ENCODE data around the gene NMU.

- no peak for TF ChIP-seq ZFP3 (tag by site-specific recombination; IDR thresholded peaks at IDR 0.05; ENCODE audit: low read depth)
- no peak for TF ChIP-seq ZNF416 (tag by site-specific recombination; IDR thresholded peaks at IDR 0.05)
- TF ChIP-seq CTCF (tag by site-specific recombination; IDR thresholded peaks at IDR 0.05), result no peak
- TF ChIP-seq ZNF555 (tag by site-specific recombination; conservative IDR thresholded peaks at IDR 0.05), result no peak
- TF ChIP-seq KLF1 (tag by site-specific recombination; IDR thresholded peaks at IDR 0.05), result no peak
Measured at GRCh38 chr4:55598641-55599040, 37.5 kb downstream of the NMU start.
